Uterus (tissue), 2 donors: ENCODE results near the gene KCNAB1.

ENCODE experiments used
- CTCF ChIP-seq, 4 experiments: fragments of 200-600 bp in 2 of 4; fragments of 450-650 bp in 2 of 4; sonication (generic) in 2 of 4; IDR thresholded peaks; one replicate each; pipeline ENCODE4 v1.5.1; 2016 to 2019; ENCODE audit warnings: antibody characterized with exemption in 4 of 4, mild to moderate bottlenecking in 2 of 4, moderate library complexity in 1 of 4
- POLR2A ChIP-seq, 2 donors: fragments of 450-650 bp; IDR thresholded peaks; one replicate each; pipeline ENCODE4 v1.6.1; 2016; ENCODE audit warnings: antibody characterized with exemption in 2 of 2, mild to moderate bottlenecking in 1 of 2, moderate library complexity in 1 of 2

GRCh38 chr3:156256945-156257344, 136.6 kb downstream of the KCNAB1 start:
- TF ChIP-seq CTCF (IDR thresholded peaks at IDR 0.05): no peak
- no peak for TF ChIP-seq POLR2A (IDR thresholded peaks at IDR 0.05)
